H1 (cell line): Measurements from ENCODE around the gene TUBA1A. TPM values are rescaled to one million over a fixed set of nuclear protein-coding genes. Genes with fewer than 3 reads are reported as not detected.

Experiments used
- CTCF ChIA-PET: fragments of 300-600 bp; sonication (Branson Sonifier 250); formaldehyde crosslinking; loops from one replicate; lab custom pipeline; 2021; ENCODE audit not compliant: partially characterized antibody; lab: Charles Lee
- POLR2A ChIA-PET: fragments of 300-600 bp; sonication (Branson Sonifier 250); formaldehyde crosslinking; loops from one replicate; lab custom pipeline; 2021; ENCODE audit warnings: inconsistent platforms; ENCODE audit not compliant: partially characterized antibody; lab: Charles Lee
- DNase-seq, 2 experiments: peaks; one replicate each; pipeline versions ENCODE4 v3.0.0 to v3.0.0-alpha.2; 2010 to 2022; ENCODE audit warnings: low spot score in 2 of 2, low read depth in 1 of 2, mixed read lengths in 1 of 2
- FAIRE-seq: peaks from 2 replicates; lab custom pipeline; 2011; peaks lifted over from hg19 to GRCh38; lab: Jason Lieb, UNC
- H2AFZ ChIP-seq: 2 replicates; pipeline ENCODE4 v1.8.1; 2012; ENCODE audit warnings: low read length, inconsistent platforms
- H2AK5ac ChIP-seq: 2 replicates; pipeline ENCODE4 v1.6.1; 2013; ENCODE audit warnings: low read depth, low read length
- H2BK120ac ChIP-seq: replicated peaks from 2 replicates; pipeline ENCODE3; 2013; ENCODE audit warnings: low read depth, low read length, inconsistent platforms
- H2BK12ac ChIP-seq: 2 replicates; pipeline ENCODE4 v1.6.1; 2013; ENCODE audit warnings: low read depth, low read length
- H2BK15ac ChIP-seq: 2 replicates; pipeline ENCODE4 v1.6.1; 2013; ENCODE audit warnings: low read length
- H2BK20ac ChIP-seq: 2 replicates; pipeline ENCODE4 v1.6.1; 2013; ENCODE audit warnings: low read length
- H2BK5ac ChIP-seq: 2 replicates; pipeline ENCODE4 v1.6.1; 2013; ENCODE audit warnings: low read depth, low read length
- H3K14ac ChIP-seq: 2 replicates; pipeline ENCODE4 v1.6.1; 2013; ENCODE audit warnings: inconsistent platforms; ENCODE audit not compliant: insufficient read length
- H3K18ac ChIP-seq: 2 replicates; pipeline ENCODE4 v1.6.1; 2013; ENCODE audit warnings: low read length; ENCODE audit errors: extremely low read depth
- H3K23ac ChIP-seq: 2 replicates; pipeline ENCODE4 v1.6.1; 2013; ENCODE audit warnings: inconsistent platforms; ENCODE audit not compliant: insufficient read length
- H3K23me2 ChIP-seq: 2 replicates; pipeline ENCODE4 v1.6.1; 2013; ENCODE audit warnings: low read depth, low read length
- H3K27ac ChIP-seq: 2 replicates; pipeline ENCODE4 v1.6.1; 2011; ENCODE audit warnings: low read depth, low read length, inconsistent platforms
- H3K27me3 ChIP-seq, 4 experiments: replicated peaks in 1 of 4; 1 replicate in 1 of 4; 2 replicates in 3 of 4; pipeline versions ENCODE4 v1.6.1 to v1.8.1; 2011 to 2013; ENCODE audit warnings: low read length in 3 of 4, mild to moderate bottlenecking in 3 of 4, inconsistent platforms in 2 of 4, mixed read lengths in 2 of 4, moderate library complexity in 1 of 4; ENCODE audit not compliant: control insufficient read depth in 3 of 4, insufficient read depth in 3 of 4; ENCODE audit errors: extremely low read depth in 1 of 4
- H3K36me3 ChIP-seq, 4 experiments: 2 replicates each; pipeline versions ENCODE4 v1.6.1 to v1.8.1; 2011 to 2013; ENCODE audit warnings: mild to moderate bottlenecking in 4 of 4, low read length in 3 of 4, moderate library complexity in 2 of 4, control low read depth in 1 of 4, inconsistent platforms in 1 of 4; ENCODE audit not compliant: insufficient read depth in 4 of 4, control insufficient read depth in 2 of 4
- H3K4ac ChIP-seq: replicated peaks from 2 replicates; pipeline ENCODE3; 2013; ENCODE audit warnings: low read length, low read depth, mixed read lengths, inconsistent platforms; ENCODE audit not compliant: insufficient read length
- H3K4me1 ChIP-seq, 4 experiments: replicated peaks in 1 of 4; 1 replicate in 1 of 4; 2 replicates in 3 of 4; pipeline versions ENCODE4 v1.6.1 to v1.8.1; 2011 to 2013; ENCODE audit warnings: low read length in 3 of 4, inconsistent platforms in 2 of 4, mixed read lengths in 1 of 4; ENCODE audit not compliant: insufficient read depth in 4 of 4, control insufficient read depth in 3 of 4
- H3K4me2 ChIP-seq, 2 experiments: 2 replicates each; pipeline versions ENCODE4 v1.6.1 to v1.8.1; 2011 to 2013; ENCODE audit warnings: low read depth in 2 of 2, low read length in 2 of 2, control low read depth in 1 of 2, inconsistent platforms in 1 of 2, mild to moderate bottlenecking in 1 of 2; ENCODE audit not compliant: insufficient read depth in 1 of 2
- H3K4me3 ChIP-seq, 4 experiments: fragments of 200-600, 300-600 bp in 1 of 4; sonication (generic), shearing (Covaris generic), sonication (Bioruptor Twin) in 1 of 4; 2 replicates each; pipeline versions ENCODE4 v1.5.1 to v1.8.1; 2011 to 2016; ENCODE audit warnings: low read length in 4 of 4, low read depth in 3 of 4, control low read depth in 2 of 4, inconsistent platforms in 2 of 4, mild to moderate bottlenecking in 2 of 4, mixed read lengths in 1 of 4, moderate library complexity in 1 of 4; ENCODE audit not compliant: insufficient read depth in 2 of 4; ENCODE audit errors: extremely low read depth in 1 of 4
- H3K56ac ChIP-seq: replicated peaks from 2 replicates; pipeline ENCODE3; 2013; ENCODE audit warnings: low read depth, mild to moderate bottlenecking, mixed read lengths, low read length, inconsistent platforms; ENCODE audit not compliant: insufficient read length
- H3K79me1 ChIP-seq: 2 replicates; pipeline ENCODE4 v1.6.1; 2013; ENCODE audit warnings: low read depth, low read length, control low read depth
- H3K79me2 ChIP-seq, 2 experiments: 2 replicates each; pipeline versions ENCODE4 v1.6.1 to v1.8.1; 2012 to 2013; ENCODE audit warnings: low read length in 2 of 2, mild to moderate bottlenecking in 2 of 2, inconsistent platforms in 1 of 2; ENCODE audit not compliant: insufficient read depth in 2 of 2, control insufficient read depth in 1 of 2
- H3K9ac ChIP-seq, 4 experiments: replicated peaks in 1 of 4; 1 replicate in 1 of 4; 2 replicates in 3 of 4; pipeline versions ENCODE4 v1.6.1 to v1.8.1; 2011 to 2013; ENCODE audit warnings: low read depth in 3 of 4, low read length in 3 of 4, control low read depth in 2 of 4, mild to moderate bottlenecking in 2 of 4, moderate library complexity in 2 of 4, inconsistent platforms in 1 of 4; ENCODE audit errors: extremely low read depth in 1 of 4
- H3K9me3 ChIP-seq, 2 experiments: 2 replicates each; pipeline versions ENCODE4 v1.6.1 to v1.8.1; 2012 to 2013; ENCODE audit warnings: mild to moderate bottlenecking in 2 of 2, moderate library complexity in 2 of 2, control low read depth in 1 of 2, inconsistent platforms in 1 of 2, low read depth in 1 of 2, low read length in 1 of 2, mixed read lengths in 1 of 2; ENCODE audit not compliant: insufficient read depth in 2 of 2
- H4K20me1 ChIP-seq, 2 experiments: replicated peaks in 1 of 2; 2 replicates each; pipeline versions ENCODE3 to v1.8.1; 2011 to 2013; ENCODE audit warnings: inconsistent platforms in 2 of 2, low read length in 2 of 2, mild to moderate bottlenecking in 1 of 2; ENCODE audit not compliant: insufficient read depth in 2 of 2, control insufficient read depth in 1 of 2
- H4K5ac ChIP-seq: 2 replicates; pipeline ENCODE4 v1.6.1; 2013; ENCODE audit warnings: low read length, low read depth, mixed read lengths, inconsistent platforms; ENCODE audit not compliant: insufficient read length
- H4K8ac ChIP-seq: 2 replicates; pipeline ENCODE4 v1.8.0; 2013; ENCODE audit warnings: mild to moderate bottlenecking, moderate library complexity, low read length, inconsistent platforms; ENCODE audit not compliant: insufficient read depth; ENCODE audit errors: extremely low read depth
- H4K91ac ChIP-seq: replicated peaks from 2 replicates; pipeline ENCODE3; 2013; ENCODE audit warnings: low read length, mixed read lengths, inconsistent platforms; ENCODE audit not compliant: insufficient read length
- BACH1 ChIP-seq: IDR thresholded peaks from 2 replicates; pipeline ENCODE4 v1.6.1; 2012; ENCODE audit warnings: low read length, improper control_type of control experiment
- CEBPB ChIP-seq: IDR thresholded peaks from 2 replicates; pipeline ENCODE4 v1.6.1; 2012; ENCODE audit warnings: low read depth, low read length
- CHD2 ChIP-seq: IDR thresholded peaks from 2 replicates; pipeline ENCODE4 v1.6.1; 2012; ENCODE audit warnings: low read length, improper control_type of control experiment
- EZH2 ChIP-seq: fragments of 200-600 bp; sonication (generic); IDR thresholded peaks from 2 replicates; pipeline ENCODE4 v1.7.1; 2012; ENCODE audit warnings: low read depth, mild to moderate bottlenecking, moderate library complexity, low read length, inconsistent platforms; ENCODE audit not compliant: severe bottlenecking
- HDAC2 ChIP-seq, 2 experiments: fragments of 300-600 bp in 1 of 2; sonication (generic) in 1 of 2; IDR thresholded peaks; 2 replicates each; pipeline ENCODE4 v1.6.1; 2011 to 2012; ENCODE audit warnings: low read depth in 2 of 2, low read length in 2 of 2, mild to moderate bottlenecking in 2 of 2, moderate library complexity in 2 of 2, borderline replicate concordance in 1 of 2, inconsistent platforms in 1 of 2
- SIN3A ChIP-seq, 2 experiments: IDR thresholded peaks in 1 of 2; conservative IDR thresholded peaks in 1 of 2; 2 replicates each; pipeline ENCODE4 v1.6.1; 2011 to 2012; ENCODE audit warnings: low read length in 2 of 2, improper control_type of control experiment in 1 of 2, low read depth in 1 of 2, mild to moderate bottlenecking in 1 of 2
- TCF12 ChIP-seq: IDR thresholded peaks from 2 replicates; pipeline ENCODE4 v1.6.1; 2011; ENCODE audit warnings: low read depth, mild to moderate bottlenecking, low read length
- WGBS, 2 experiments: shearing (Covaris generic) in 1 of 2; methylation state at CpG; one replicate each; pipeline versions ENCODE4 v1.1.6 to v1.1.7; 2013 to 2015; ENCODE audit warnings: low lambda C conversion rate in 2 of 2, mixed read lengths in 2 of 2, inconsistent platforms in 1 of 2, low coverage in 1 of 2, missing lambda C conversion rate in 1 of 2; ENCODE audit not compliant: insufficient replicate concordance in 2 of 2, insufficient coverage in 1 of 2, insufficient read length in 1 of 2; ENCODE audit errors: extremely low coverage in 1 of 2, missing lambda C conversion rate in 1 of 2; 5-methylcytosine and 5-hydroxymethylcytosine counted together
- polyA plus RNA-seq, 7 experiments: library from polyadenylated mRNA; depleted of rRNA in 3 of 7; stranded (reverse) in 5 of 7; unstranded in 2 of 7; fragments of >200 nt in 5 of 7; fragments of 200-250 nt in 2 of 7; gene quantifications; 1 replicate in 5 of 7; 2 replicates in 1 of 7; 4 replicates in 1 of 7; pipeline versions ENCODE4 v1.2.1 to v1.2.3, GENCODE V29; 2011 to 2013; ENCODE audit warnings: missing spikeins in 2 of 7, mixed read lengths in 2 of 7
- total RNA-seq: library from RNA; stranded (reverse); fragmentation: NEBNext Ultra II Directional; extraction: Animal tissue kit (Norgen Biotek cat#: 25700); gene quantifications from 2 replicates; pipeline ENCODE4 v1.2.1, GENCODE V29; 2021
- TF ChIP-seq, protein P1 (sequence below): IDR thresholded peaks from 2 replicates; pipeline ENCODE4 v1.6.1; 2012; ENCODE audit warnings: low read length, inconsistent platforms

TUBA1A gene
- total and polyA plus RNA-seq, 2 of the 8 experiments (the other 6 are each of a cell fraction or from before 2014, with no cell fraction given): 283 to 1,018 TPM

DNA sequence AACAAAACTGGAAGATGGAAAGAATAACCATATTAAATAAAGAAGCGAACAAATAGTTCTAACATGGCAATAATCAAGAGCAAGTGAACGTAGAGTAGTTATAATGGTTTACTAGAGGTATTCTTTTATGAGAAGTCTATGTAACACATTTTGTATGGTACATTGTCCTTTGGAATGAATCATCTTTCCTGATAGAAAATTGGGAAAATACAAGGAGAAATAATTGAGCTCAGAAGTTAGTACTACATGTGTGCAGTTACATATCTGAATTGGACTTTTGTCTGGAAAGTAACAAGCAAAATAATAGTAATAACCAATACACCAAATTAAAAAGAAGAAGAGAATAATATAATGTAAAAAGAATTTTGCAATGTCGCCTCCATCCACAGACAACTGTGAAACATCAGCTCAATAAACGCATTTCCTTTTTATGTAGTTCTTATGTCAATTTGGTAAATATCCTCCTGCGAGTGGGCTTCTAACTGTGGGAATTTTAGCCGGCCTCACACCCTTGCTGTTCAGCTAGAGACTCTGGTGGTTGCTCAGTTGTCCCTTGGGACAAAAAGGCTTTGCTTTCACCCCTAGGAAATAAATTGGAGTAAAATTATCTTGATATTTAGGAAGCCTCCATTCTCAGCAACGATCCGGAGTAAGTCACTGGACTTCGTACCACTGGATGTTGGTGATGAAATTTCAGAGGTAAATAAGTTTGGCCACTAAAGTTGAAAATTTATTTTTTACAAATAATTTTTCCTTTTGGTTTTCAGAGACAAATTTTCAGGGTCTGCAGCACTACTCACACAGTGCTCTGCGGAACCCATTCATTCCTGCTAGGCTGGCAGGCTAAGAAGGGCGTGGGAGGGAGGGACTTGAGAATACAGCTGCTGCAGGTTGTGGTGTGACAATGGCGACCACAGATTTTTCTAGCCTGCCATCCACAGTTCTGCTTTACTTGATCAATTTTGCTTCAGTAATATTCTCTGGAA lies 1.1 kb upstream of the TUBA1A start:
- ChIA-PET POLR2A (interaction anchor here (0.6 to 4.1 kb wide), 7 partner anchors 10 to 76 kb away, joined by 3 to 41 read pairs (median 8); partner anchors contain the start of gene TUBA1B), CTCF (interaction anchor here (1.0 to 1.5 kb wide), 3 partner anchors 10 to 92 kb away, joined by 3 read pairs; no protein-coding TSS in a partner anchor)
- Histone ChIP-seq H3K18ac (no peak overlapping the region), H3K14ac (no peak overlapping the region), H3K9me3 (no peaks in the 10 kb centered on the region), H3K56ac (no peak overlapping the region), H3K23me2 (peaks cover 5% of the 10 kb centered on the region; the same call in 1 of the 2 replicates), H4K20me1 (peaks cover 0 to 4% of the 10 kb centered on the region in 2 experiments), H3K36me3 (peaks cover 0 to 17% (median 7%) of the 10 kb centered on the region in 4 experiments; a peak in 5 of 8 replicates), H3K27ac (no peak overlapping the region), H2BK5ac (no peak overlapping the region), H3K27me3 (no peaks in the 10 kb centered on the region), H2BK20ac (no peak overlapping the region), H4K8ac (no peak overlapping the region), H2AK5ac (no peak overlapping the region), H2AFZ (no peak overlapping the region), H4K5ac (no peak overlapping the region), H2BK120ac (peak overlapping the region; percentile 61), H3K4ac (no peak overlapping the region), H3K4me3 (peak overlapping the region in 1 of 4 experiments; percentile 93; a peak in 2 of 8 replicates), H4K91ac (no peak overlapping the region), H3K23ac (no peak overlapping the region), H2BK12ac (no peak overlapping the region), H2BK15ac (no peak overlapping the region), H3K9ac (no peak overlapping the region), H3K4me1 (no peaks in the 10 kb centered on the region; a peak in 2 of 7 replicates), H3K79me2 (peaks cover 0 to 9% of the 10 kb centered on the region in 2 experiments; a peak in 2 of 4 replicates), H3K79me1 (no peaks in the 10 kb centered on the region; the same call in 1 of the 2 replicates), H3K4me2 (peak overlapping the region in 1 of 2 experiments; percentile 82; a peak in 3 of 4 replicates)
- WGBS, 2 experiments: 87% methylated on average over 12 of the region's 12 CpGs; no CpG with 5 or more reads in 1 of the 2 experiments
- no peak for DNase-seq
- no peak for FAIRE-seq
- TF ChIP-seq SIN3A (conservative IDR thresholded peaks at IDR 0.05 in 1 of 2, IDR thresholded peaks at IDR 0.05 in 1 of 2; ENCODE audit: low read depth in 1 of 2, low read length in 2 of 2) (no peak), CHD2 (no peak), CEBPB (no peak), TCF12 (no peak), HDAC2 (IDR thresholded peaks at IDR 0.05; ENCODE audit: borderline replicate concordance in 1 of 2, low read depth in 2 of 2, low read length in 2 of 2) (no peak), BACH1 (no peak), EZH2 (no peak)
- TF ChIP-seq, protein P1, sequence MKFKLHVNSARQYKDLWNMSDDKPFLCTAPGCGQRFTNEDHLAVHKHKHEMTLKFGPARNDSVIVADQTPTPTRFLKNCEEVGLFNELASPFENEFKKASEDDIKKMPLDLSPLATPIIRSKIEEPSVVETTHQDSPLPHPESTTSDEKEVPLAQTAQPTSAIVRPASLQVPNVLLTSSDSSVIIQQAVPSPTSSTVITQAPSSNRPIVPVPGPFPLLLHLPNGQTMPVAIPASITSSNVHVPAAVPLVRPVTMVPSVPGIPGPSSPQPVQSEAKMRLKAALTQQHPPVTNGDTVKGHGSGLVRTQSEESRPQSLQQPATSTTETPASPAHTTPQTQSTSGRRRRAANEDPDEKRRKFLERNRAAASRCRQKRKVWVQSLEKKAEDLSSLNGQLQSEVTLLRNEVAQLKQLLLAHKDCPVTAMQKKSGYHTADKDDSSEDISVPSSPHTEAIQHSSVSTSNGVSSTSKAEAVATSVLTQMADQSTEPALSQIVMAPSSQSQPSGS: no peak
